ENCODE results near the gene PTBP1.

PTBP1 gene

GRCh38 chr19:776549-776948, 20.7 kb upstream of the PTBP1 start:
- TF ChIP-seq CTCF (IDR thresholded peaks at IDR 0.05) = no peak

- TF ChIP-seq CTCF (IDR thresholded peaks at IDR 0.05) = no peak
Measured at GRCh38 chr19:778910-779653, 18.2 kb upstream of the PTBP1 start.

GRCh38 chr19:780935-781334, 16.3 kb upstream of the PTBP1 start:
- no peak for TF ChIP-seq CTCF (IDR thresholded peaks at IDR 0.05)

- no peak for TF ChIP-seq CTCF (IDR thresholded peaks at IDR 0.05)
Measured at GRCh38 chr19:781800-782184, 15.5 kb upstream of the PTBP1 start.

- no peak for TF ChIP-seq CTCF (IDR thresholded peaks at IDR 0.05)
Measured at GRCh38 chr19:782185-782877, 14.9 kb upstream of the PTBP1 start.

GRCh38 chr19:782878-783668, 14.2 kb upstream of the PTBP1 start:
- no peak for TF ChIP-seq CTCF (IDR thresholded peaks at IDR 0.05)

- no peak for TF ChIP-seq CTCF (IDR thresholded peaks at IDR 0.05)
Measured at GRCh38 chr19:784541-784940, 12.7 kb upstream of the PTBP1 start.
